ENCODE measurements around the gene XPO6. TPM values are rescaled to one million over a fixed set of nuclear protein-coding genes. Genes with fewer than 3 reads are reported as not detected.

XPO6 gene
- total RNA-seq, 1 experiment from 2014 or later, result 124 TPM

DNA sequence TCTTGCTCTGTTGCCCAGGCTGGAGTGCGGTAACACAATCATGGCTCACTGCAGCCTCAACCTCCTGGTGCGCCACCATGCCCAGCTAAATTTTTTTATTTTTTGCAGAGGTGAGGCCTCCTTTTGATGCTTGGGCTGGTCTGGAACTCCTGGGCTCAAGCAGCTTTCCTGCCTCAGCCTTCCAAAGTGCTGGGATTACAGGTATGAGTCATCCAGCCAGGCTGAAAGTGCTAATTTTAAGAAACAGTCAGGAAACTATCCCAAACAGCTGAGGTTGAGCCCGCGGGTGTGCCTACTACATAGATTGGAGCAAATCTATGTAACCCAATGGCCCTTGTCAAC is 738 bp upstream of the XPO6 start:
- Histone ChIP-seq H3K23me2 (ENCODE audit: insufficient read length, low read depth, low read length, poor library complexity, severe bottlenecking) (no peaks in the 10 kb centered on the region), H4K8ac (replicated peaks; ENCODE audit: insufficient read length, low read depth, low read length) (no peak overlapping the region), H2BK20ac (ENCODE audit: low read depth, low read length, poor library complexity, severe bottlenecking) (no peak overlapping the region), H2AFZ (ENCODE audit: low read length) (no peak overlapping the region), H3K79me2 (ENCODE audit: insufficient read depth, low read length) (peaks cover 20% of the 10 kb centered on the region; the same call in 1 of the 2 replicates), H3K27ac (ENCODE audit: insufficient read length, low read depth, low read length) (no peak overlapping the region), H2BK12ac (ENCODE audit: insufficient read length, low read depth, low read length) (no peak overlapping the region), H3K56ac (ENCODE audit: insufficient read length, low read depth, low read length) (no peak overlapping the region), H4K5ac (ENCODE audit: insufficient read length, low read depth, low read length) (peak overlapping the region; percentile 5), H2AK5ac (ENCODE audit: insufficient read length, low read length) (no peak overlapping the region), H3K79me1 (ENCODE audit: insufficient read depth, low read depth, low read length, poor library complexity, severe bottlenecking) (no peaks in the 10 kb centered on the region), H3K4me2 (ENCODE audit: insufficient read depth, insufficient read length, low read length) (peak overlapping the region; percentile 45), H3K9ac (ENCODE audit: extremely low read depth, insufficient read length, low read length) (no peak overlapping the region), H3K4ac (ENCODE audit: low read depth, low read length) (no peak overlapping the region), H3T11ph (ENCODE audit: low read length) (no peak overlapping the region), H2BK5ac (ENCODE audit: insufficient read length, low read length) (no peak overlapping the region), H4K91ac (ENCODE audit: insufficient read length, low read depth, low read length) (no peak overlapping the region), H2BK120ac (ENCODE audit: low read depth, low read length, poor library complexity, severe bottlenecking) (no peak overlapping the region), H3K9me3 (ENCODE audit: control insufficient read depth, low read depth, low read length) (no peaks in the 10 kb centered on the region), H3K27me3 (ENCODE audit: insufficient read depth, low read length) (no peaks in the 10 kb centered on the region), H3K14ac (ENCODE audit: insufficient read depth, low read length) (peak overlapping the region; percentile 36; the same call in 1 of the 2 replicates), H3K23ac (ENCODE audit: insufficient read length, low read depth, low read length) (no peak overlapping the region), H4K20me1 (ENCODE audit: control insufficient read depth, insufficient read depth, insufficient read length) (no peaks in the 10 kb centered on the region), H3K18ac (ENCODE audit: insufficient read length, low read depth, low read length) (peak overlapping the region; percentile 21), H2BK15ac (ENCODE audit: low read depth, low read length) (no peak overlapping the region), H3K4me1 (ENCODE audit: insufficient read depth, low read length) (no peaks in the 10 kb centered on the region)
- Mint-ChIP-seq H3K4me1 (peaks cover 16 to 23% of the 10 kb centered on the region in 2 experiments), H3K4me3 (peak overlapping the region; percentile 63 to 90), H3K27ac (peak overlapping the region; percentile 88 to 99 (median 93); a peak in 5 of 7 replicates), H3K9me3 (peaks cover 0 to 2% of the 10 kb centered on the region in 2 experiments; a peak in 1 of 5 replicates), H3K36me3 (ENCODE audit: insufficient read depth in 1 of 3, low read depth in 3 of 3) (peaks cover 6 to 22% (median 10%) of the 10 kb centered on the region in 3 experiments; a peak in 6 of 7 replicates), H3K27me3 (ENCODE audit: low read depth) (no peaks in the 10 kb centered on the region)
- TF ChIP-seq, protein P1, sequence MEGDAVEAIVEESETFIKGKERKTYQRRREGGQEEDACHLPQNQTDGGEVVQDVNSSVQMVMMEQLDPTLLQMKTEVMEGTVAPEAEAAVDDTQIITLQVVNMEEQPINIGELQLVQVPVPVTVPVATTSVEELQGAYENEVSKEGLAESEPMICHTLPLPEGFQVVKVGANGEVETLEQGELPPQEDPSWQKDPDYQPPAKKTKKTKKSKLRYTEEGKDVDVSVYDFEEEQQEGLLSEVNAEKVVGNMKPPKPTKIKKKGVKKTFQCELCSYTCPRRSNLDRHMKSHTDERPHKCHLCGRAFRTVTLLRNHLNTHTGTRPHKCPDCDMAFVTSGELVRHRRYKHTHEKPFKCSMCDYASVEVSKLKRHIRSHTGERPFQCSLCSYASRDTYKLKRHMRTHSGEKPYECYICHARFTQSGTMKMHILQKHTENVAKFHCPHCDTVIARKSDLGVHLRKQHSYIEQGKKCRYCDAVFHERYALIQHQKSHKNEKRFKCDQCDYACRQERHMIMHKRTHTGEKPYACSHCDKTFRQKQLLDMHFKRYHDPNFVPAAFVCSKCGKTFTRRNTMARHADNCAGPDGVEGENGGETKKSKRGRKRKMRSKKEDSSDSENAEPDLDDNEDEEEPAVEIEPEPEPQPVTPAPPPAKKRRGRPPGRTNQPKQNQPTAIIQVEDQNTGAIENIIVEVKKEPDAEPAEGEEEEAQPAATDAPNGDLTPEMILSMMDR (conservative IDR thresholded peaks at IDR 0.05), result no peak
- no CpG with 5 or more reads among the region's 4 CpGs for WGBS (ENCODE audit: extremely low coverage, insufficient read length, low lambda C conversion rate)
- DNase-seq, result peak; percentile 53

Measured in H9 (cell line).